ENCODE measurements around the gene ALAS1.

GRCh38 chr3:52262447-52262846 lies 64.5 kb downstream of the ALAS1 start:
- TF ChIP-seq CTCF (IDR thresholded peaks at IDR 0.05) (no peak), POLR2A (IDR thresholded peaks at IDR 0.05) (no peak)

All from adrenal gland (tissue), 5 donors.